OCI-LY7 (cell line): ENCODE measurements around the gene PC. TPM values are rescaled to one million over a fixed set of nuclear protein-coding genes. Genes with fewer than 3 reads are reported as not detected.

ENCODE experiments used
- BruUV-seq: library from RNA; stranded (reverse); fragments of 400-500 nt; replicated peaks from 2 replicates; lab custom pipeline; 2021; lab: Mats Ljungman, UMichigan
- CTCF ChIA-PET: fragments of 300-600 bp; sonication (Branson Sonifier 250); formaldehyde crosslinking; loops from one replicate; lab custom pipeline; 2022; ENCODE audit warnings: antibody characterized with exemption; ENCODE audit not compliant: unreplicated experiment; lab: Charles Lee
- POLR2A ChIA-PET: fragments of 300-600 bp; sonication (Branson Sonifier 250); formaldehyde crosslinking; loops from one replicate; lab custom pipeline; 2022; ENCODE audit warnings: antibody characterized with exemption; lab: Charles Lee
- DNase-seq: peaks from one replicate; pipeline ENCODE4 v3.0.0-alpha.2; 2015; ENCODE audit warnings: low spot score
- H2AFZ ChIP-seq: fragments of 200-600 bp; sonication (generic), shearing (Covaris generic); 2 replicates; pipeline ENCODE4 v1.6.1; 2014; ENCODE audit warnings: mild to moderate bottlenecking, antibody characterized with exemption, low read length, moderate library complexity
- H3K27ac ChIP-seq: fragments of 200-600 bp; sonication (generic); 2 replicates; pipeline ENCODE4 v1.5.1; 2014; ENCODE audit warnings: mixed run types, low read depth, mild to moderate bottlenecking, moderate library complexity, low read length, inconsistent platforms; ENCODE audit not compliant: poor library complexity, severe bottlenecking
- H3K36me3 ChIP-seq: fragments of 200-600 bp; sonication (generic); 2 replicates; pipeline ENCODE4 v1.6.1; 2014; ENCODE audit warnings: mild to moderate bottlenecking, antibody characterized with exemption, low read length, moderate library complexity, mixed read lengths; ENCODE audit not compliant: insufficient read depth
- H3K4me1 ChIP-seq: fragments of 200-600 bp; sonication (generic); 2 replicates; pipeline ENCODE4 v1.5.1; 2014; ENCODE audit warnings: mild to moderate bottlenecking, low read length; ENCODE audit not compliant: insufficient read depth, poor library complexity, severe bottlenecking
- H3K4me2 ChIP-seq: fragments of 200-600 bp; sonication (generic); 2 replicates; pipeline ENCODE4 v1.6.1; 2014; ENCODE audit warnings: mild to moderate bottlenecking, low read length
- H3K4me3 ChIP-seq: fragments of 200-600 bp; sonication (generic); 2 replicates; pipeline ENCODE4 v1.5.1; 2014; ENCODE audit warnings: mild to moderate bottlenecking, low read depth, low read length; ENCODE audit not compliant: poor library complexity, severe bottlenecking
- H3K79me2 ChIP-seq: fragments of 200-600 bp; sonication (generic); 2 replicates; pipeline ENCODE4 v1.6.1; 2016; ENCODE audit warnings: low read depth, mild to moderate bottlenecking, low read length, moderate library complexity, mixed read lengths; ENCODE audit not compliant: insufficient read depth
- H3K9me2 ChIP-seq: fragments of 200-600 bp; sonication (generic); 2 replicates; pipeline ENCODE4 v1.6.1; 2016; ENCODE audit warnings: mild to moderate bottlenecking, low read length, mixed read lengths; ENCODE audit not compliant: insufficient read depth
- H3K9me3 ChIP-seq: fragments of 200-600 bp; sonication (generic); 2 replicates; pipeline ENCODE4 v1.6.1; 2014; ENCODE audit warnings: mild to moderate bottlenecking, mixed run types, low read length, mixed read lengths
- H4K20me1 ChIP-seq: fragments of 200-600 bp; sonication (generic); 2 replicates; pipeline ENCODE4 v1.6.1; 2014; ENCODE audit warnings: mild to moderate bottlenecking, antibody characterized with exemption, low read length, moderate library complexity, mixed read lengths; ENCODE audit not compliant: insufficient read depth
- EZH2phosphoT487 ChIP-seq: fragments of 200-600 bp; sonication (generic); IDR thresholded peaks from 2 replicates; pipeline ENCODE4 v1.6.1; 2018; ENCODE audit warnings: low read depth, borderline replicate concordance, mild to moderate bottlenecking, mixed run types, antibody characterized with exemption, low read length, moderate library complexity, mixed read lengths
- intact Hi-C: fragments of 100-400 bp; cut with micrococcal nuclease; formaldehyde crosslinking; loops from one replicate; pipeline ENCODE4 v1.10.0; 2022; ENCODE audit not compliant: unreplicated experiment
- total RNA-seq, 2 experiments: library from RNA; depleted of rRNA in 1 of 2; stranded (reverse); fragments of >200 nt in 1 of 2; shearing (Covaris generic) in 1 of 2; gene quantifications; 2 replicates each; pipeline ENCODE4 v1.2.3, GENCODE V29; 2014 to 2022
- TF ChIP-seq, protein P1 (sequence below): fragments of 200-600 bp; sonication (generic); conservative IDR thresholded peaks from 2 replicates; pipeline ENCODE4 v1.5.1; 2014; ENCODE audit warnings: mild to moderate bottlenecking, antibody characterized with exemption, low read length, moderate library complexity, mixed read lengths

Gene PC
- total RNA-seq, 2 experiments from 2014 or later = 10.4 to 12.7 TPM

DNA sequence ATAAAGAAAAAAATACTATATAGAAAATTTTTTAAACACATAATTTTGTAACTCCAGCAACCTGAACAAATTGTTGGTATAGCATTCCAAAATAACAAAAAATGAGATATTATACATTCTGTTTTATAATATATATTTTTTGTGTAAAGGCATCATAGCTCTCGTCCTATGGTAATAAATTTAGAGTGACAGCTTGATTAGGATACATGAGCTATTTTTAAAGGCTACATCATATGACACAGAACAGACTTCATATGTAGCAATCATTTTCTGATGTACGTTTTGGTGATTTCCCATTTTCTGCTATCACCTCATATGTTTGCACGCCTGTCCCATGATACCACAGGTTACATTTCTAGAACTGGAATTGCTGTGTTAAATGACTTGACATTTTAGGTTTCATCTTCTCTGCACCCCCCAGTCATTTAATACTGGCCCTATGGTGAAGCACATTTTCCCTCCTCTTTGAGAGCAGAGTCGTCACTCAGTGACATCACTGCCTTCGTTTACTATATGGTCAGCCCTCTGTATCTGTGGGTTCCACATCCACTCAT lies 19.5 kb downstream of the PC start:
- no peaks in the 10 kb centered on the region for H3K36me3 ChIP-seq
- CTCF ChIA-PET = no interaction called here
- H3K79me2 ChIP-seq = no peaks in the 10 kb centered on the region
- TF ChIP-seq, protein P1, sequence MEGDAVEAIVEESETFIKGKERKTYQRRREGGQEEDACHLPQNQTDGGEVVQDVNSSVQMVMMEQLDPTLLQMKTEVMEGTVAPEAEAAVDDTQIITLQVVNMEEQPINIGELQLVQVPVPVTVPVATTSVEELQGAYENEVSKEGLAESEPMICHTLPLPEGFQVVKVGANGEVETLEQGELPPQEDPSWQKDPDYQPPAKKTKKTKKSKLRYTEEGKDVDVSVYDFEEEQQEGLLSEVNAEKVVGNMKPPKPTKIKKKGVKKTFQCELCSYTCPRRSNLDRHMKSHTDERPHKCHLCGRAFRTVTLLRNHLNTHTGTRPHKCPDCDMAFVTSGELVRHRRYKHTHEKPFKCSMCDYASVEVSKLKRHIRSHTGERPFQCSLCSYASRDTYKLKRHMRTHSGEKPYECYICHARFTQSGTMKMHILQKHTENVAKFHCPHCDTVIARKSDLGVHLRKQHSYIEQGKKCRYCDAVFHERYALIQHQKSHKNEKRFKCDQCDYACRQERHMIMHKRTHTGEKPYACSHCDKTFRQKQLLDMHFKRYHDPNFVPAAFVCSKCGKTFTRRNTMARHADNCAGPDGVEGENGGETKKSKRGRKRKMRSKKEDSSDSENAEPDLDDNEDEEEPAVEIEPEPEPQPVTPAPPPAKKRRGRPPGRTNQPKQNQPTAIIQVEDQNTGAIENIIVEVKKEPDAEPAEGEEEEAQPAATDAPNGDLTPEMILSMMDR = no peak
- no peak for TF ChIP-seq EZH2phosphoT487
- BruUV-seq = no TSS peak
- POLR2A ChIA-PET = no interaction called here
- intact Hi-C loops = no loop called here
- no peaks in the 10 kb centered on the region for H3K4me1 ChIP-seq
- H3K4me3 ChIP-seq = no peak overlapping the region
- H3K27ac ChIP-seq = no peak overlapping the region
- no peak overlapping the region for H2AFZ ChIP-seq
- DNase-seq = no peak
- no peaks in the 10 kb centered on the region for H3K9me3 ChIP-seq
- H3K9me2 ChIP-seq = no peaks in the 10 kb centered on the region
- H4K20me1 ChIP-seq = no peaks in the 10 kb centered on the region
- no peak overlapping the region for H3K4me2 ChIP-seq

DNA sequence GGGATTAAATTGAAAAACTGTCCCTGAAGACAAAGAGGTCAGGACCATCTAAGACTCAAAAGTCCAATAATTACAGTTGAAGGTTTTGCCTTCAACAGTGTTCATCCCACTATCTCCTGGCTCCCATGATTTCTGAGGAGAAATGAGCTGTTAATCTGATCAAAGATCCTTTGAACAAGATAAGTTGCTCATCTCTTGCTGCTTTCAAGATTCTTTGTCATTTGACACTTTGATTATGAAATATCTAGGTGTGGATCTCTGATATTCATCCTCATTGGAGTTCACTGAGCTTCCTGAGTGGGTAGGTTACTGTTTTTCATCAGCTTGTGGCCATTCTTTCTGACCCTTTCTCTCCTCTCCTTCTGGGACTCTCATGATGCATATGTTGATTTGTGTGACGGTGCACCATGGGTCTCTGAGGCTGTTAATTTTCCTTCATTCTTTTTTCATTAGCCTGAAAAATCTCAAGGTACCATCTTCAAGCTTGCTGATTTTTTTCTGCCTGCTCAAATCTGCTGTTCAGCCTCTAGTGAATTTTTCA lies 20.9 kb downstream of the PC start:
- H2AFZ ChIP-seq = no peak overlapping the region
- H3K4me1 ChIP-seq = no peaks in the 10 kb centered on the region
- no TSS peak for BruUV-seq
- POLR2A ChIA-PET = interaction anchor here (0.7 to 0.8 kb wide), 2 partner anchors 79 to 470 kb away, joined by 4 read pairs; partner anchors contain the start of gene PELI3
- H3K27ac ChIP-seq = no peak overlapping the region
- H3K4me3 ChIP-seq = no peak overlapping the region
- no peaks in the 10 kb centered on the region for H3K36me3 ChIP-seq
- no peaks in the 10 kb centered on the region for H4K20me1 ChIP-seq
- no peak for DNase-seq
- no peak overlapping the region for H3K4me2 ChIP-seq
- CTCF ChIA-PET = no interaction called here
- no peaks in the 10 kb centered on the region for H3K9me3 ChIP-seq
- H3K9me2 ChIP-seq = no peaks in the 10 kb centered on the region
- no peaks in the 10 kb centered on the region for H3K79me2 ChIP-seq
- no peak for TF ChIP-seq EZH2phosphoT487
- TF ChIP-seq, protein P1 = no peak
- intact Hi-C loops = no loop called here

DNA sequence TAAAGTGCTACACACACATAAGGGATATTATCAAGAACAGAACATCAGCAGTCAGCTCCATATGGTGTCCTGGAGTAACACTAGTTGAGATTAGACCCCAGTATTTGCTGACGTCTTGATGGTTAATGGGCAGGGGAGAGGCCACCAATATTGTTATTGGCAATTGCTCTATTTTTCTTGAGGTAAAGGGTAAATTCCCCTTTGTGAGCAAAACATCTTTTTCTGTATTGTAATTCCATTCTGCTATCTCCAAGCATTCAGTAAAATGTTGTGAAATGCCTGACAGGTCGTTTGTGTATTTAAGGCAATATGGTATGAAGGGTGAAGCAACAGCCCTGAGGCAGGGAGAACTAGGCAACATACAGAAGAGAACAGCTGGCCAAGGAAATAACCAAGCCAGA lies 21.9 kb downstream of the PC start:
- no TSS peak for BruUV-seq

More for the DNA sequence above, 21.9 kb downstream of the PC start:
- no peak for TF ChIP-seq EZH2phosphoT487
- TF ChIP-seq, protein P1 = no peak
- no peaks in the 10 kb centered on the region for H3K9me2 ChIP-seq
- no peaks in the 10 kb centered on the region for H3K9me3 ChIP-seq
- no peak for DNase-seq
- POLR2A ChIA-PET = interaction anchor here (0.6 kb wide), 1 partner anchor 34 kb away, joined by 4 read pairs; no protein-coding TSS in a partner anchor
- no peak overlapping the region for H3K27ac ChIP-seq
- CTCF ChIA-PET = no interaction called here
- no peaks in the 10 kb centered on the region for H3K4me1 ChIP-seq
- no peaks in the 10 kb centered on the region for H4K20me1 ChIP-seq
- H3K36me3 ChIP-seq = no peaks in the 10 kb centered on the region
- no peak overlapping the region for H3K4me3 ChIP-seq
- intact Hi-C loops = no loop called here
- no peak overlapping the region for H3K4me2 ChIP-seq
- no peak overlapping the region for H2AFZ ChIP-seq
- no peaks in the 10 kb centered on the region for H3K79me2 ChIP-seq
